Middle frontal gyrus (tissue), 1 donor: ENCODE measurements around the gene PSMC3IP.

Experiments used
- DNase-seq: peaks from one replicate; pipeline ENCODE4 v3.0.0-alpha.2; 2015; ENCODE audit warnings: low spot score; ENCODE audit errors: extremely low spot score

PSMC3IP gene

DNA sequence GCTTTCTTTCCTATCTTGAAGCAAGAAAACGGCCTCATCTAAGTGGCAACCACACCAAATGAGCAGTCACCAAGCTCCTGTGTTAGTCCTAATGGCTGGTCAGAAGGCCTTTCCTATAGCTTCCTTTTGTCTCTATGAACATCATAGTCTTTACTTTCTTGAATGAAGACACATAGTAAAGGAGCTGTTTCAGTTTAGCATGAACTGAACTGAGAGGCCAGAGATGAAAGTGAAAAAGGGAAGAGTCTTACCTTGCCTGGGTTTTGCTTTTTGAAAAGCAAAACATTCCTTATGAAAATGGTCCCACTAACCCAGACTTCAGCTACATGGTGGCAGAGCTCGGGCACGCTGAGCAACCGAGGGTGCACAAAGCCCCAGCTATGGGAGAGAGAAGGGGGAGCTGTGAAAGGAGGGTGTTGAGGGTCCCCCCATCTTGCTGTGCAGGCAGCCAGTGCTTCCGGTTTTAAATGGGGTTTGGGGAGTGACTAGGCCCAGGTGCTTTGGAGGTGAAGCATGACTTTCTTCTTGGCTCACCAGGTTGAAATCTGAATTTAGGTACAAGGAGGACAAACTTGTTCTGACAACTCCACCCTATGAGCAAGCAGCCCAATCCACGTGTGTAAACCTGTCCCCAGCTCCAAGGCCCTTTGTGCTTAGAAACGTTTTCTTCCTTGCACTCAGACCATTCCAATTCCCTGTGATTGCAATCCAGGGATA, 9.1 kb upstream of the PSMC3IP start:
- DNase-seq: no peak

DNA sequence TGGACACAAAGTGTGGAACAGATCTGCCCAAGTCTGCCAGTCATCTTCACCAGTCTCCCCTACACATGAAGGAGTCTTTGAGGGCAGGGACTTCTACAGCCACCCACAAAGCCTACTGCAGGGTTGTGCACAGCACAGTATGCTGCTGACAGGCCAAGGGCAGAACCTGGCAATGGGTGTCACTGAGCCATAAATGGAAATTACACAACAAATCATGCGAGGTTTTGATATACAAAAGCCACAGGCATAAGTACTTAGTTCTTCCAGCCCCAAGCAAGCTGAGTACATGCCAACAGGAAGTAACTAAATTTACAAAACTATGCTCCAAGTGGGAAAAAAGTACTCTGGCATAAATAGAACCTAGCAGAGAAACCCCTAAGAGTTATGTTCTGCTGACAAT, 7.8 kb upstream of the PSMC3IP start:
- DNase-seq: no peak

DNA sequence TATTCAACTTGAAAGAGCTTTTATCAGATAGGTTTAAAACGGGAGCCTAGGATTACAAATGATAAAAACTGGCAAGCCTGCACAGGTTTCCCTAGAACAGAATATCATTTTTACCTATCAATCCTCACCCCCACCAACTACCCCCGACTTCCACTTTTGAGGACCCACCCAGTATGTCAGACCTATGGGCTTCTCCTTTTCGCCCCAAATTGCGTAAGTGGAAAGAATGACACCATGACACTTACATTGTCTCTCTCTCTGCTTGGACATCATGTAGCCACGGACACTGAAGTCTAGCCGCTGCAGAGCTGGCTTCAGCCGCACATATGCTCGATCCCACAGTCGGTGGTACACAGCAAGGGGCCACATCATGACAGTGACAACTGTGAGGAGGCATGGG, 7.4 kb upstream of the PSMC3IP start:
- no peak for DNase-seq

- no peak for DNase-seq
These were observed 4.3 kb upstream of the PSMC3IP start for GRCh38 chr17:42581744-42582270.

DNA sequence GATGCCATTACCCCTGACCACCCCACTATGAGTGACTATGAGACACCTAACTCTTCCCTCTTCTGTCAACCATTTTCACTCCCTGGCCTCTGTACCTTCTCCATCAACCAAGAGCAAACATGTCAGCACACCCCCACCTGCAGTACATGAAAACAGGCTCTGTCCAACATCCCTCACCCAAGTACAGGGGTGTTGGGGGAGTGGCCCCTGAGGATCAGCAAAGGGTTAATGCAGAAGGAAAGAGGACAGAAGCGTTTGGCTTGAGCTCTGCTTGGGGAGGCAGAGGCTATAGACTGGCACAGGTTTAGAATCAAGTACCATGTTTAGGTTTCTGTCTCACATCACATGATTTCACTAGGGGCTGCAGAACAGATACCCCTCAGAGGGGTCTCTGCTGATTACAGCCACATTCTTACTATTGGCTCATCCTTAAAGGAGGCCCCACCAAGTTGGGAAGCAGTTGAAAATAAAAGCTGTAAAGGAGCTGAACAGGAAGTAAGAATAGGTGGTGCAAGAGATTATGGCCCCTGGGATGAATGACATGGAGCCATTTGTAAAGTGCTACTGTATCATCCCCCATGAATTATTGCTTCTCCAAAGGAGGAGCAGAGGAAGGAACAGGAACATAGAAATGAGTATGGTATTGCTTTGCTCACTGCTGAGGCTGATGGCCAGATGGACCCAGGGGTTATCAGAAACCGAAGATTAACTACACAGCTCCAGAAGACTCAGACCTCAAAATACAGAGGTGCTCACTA, 2.4 kb upstream of the PSMC3IP start:
- DNase-seq: no peak

- DNase-seq: no peak
These were observed 847 bp upstream of the PSMC3IP start for GRCh38 chr17:42578282-42578869.

DNA sequence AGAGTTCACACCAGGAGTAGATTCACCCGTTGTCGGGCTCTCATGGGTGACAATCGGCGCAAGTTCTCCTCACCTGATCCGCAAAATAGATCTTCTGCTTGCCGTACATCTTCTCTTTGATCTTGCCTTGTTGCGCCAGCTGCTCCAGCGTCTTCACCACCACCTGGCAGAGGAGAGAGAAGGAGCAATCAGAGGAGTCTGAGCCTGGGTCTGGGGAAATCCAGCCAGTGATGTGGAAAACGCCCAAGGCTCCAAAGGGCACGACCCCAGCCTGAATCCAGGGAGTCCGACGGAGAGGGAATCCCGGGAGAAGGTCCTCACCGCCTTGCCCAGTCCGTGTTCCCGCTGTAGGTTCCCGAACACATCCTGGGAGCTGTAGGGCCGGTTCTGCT, 393 bp downstream of the PSMC3IP start:
- no peak for DNase-seq

DNA sequence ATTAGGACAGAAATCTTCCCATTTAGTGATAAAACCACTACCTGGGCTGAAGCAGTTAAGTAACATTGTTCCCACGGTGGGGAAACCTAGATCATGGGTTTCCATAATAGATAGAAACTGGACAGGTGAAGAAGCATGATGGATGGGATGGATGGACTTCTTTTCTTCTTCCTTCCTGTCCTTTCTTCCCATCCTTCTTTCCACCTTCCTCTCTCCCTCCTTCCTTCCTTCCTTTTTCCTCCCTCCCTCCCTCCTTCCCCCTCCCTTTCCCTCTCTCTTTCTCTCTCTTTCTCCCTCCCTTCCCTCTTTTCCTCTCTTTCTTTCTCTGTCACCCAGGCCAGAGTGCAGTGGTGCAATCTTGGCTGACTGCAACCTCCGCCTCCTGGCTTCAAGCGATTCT, 3.1 kb downstream of the PSMC3IP start:
- DNase-seq: no peak

GRCh38 chr17:42573095-42573494, 4.4 kb downstream of the PSMC3IP start:
- DNase-seq: no peak

DNA sequence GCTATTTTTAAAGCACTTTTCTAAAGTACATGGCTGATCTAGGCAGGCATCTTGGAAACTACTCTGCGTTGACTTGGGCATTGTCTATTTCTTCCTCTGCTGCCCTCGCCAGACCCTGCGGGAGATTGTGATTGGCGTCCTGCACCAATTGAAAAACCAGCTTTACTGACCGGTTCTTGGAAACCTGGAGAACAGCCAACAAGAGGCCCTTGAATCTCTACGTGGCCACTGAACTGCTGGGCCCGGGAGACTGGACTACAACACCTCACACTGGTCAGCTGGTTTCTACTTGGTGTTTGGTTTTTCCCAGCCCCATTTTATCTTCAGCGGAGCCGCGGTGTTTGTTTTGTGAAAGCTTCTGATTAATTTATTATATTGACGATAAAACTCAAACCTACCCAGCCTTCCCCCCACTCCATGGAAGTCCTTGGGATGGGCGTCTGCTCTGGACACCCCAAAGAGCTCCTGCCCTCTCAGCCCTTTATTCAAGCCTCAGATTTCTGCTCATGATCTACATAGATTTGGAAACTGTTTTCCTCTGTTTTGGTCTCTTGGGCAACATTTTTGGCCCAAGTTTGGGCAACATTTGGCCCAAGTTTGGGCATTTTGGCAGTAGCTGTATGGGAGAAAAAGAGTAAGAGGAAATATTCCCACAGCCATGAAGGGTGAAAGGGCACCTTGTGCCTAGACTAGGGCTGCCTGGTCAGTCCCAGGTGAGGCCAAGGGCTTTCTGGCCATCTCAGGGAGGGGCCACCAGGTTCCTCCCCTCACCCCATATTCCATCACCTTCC, 5.9 kb downstream of the PSMC3IP start:
- no peak for DNase-seq

- no peak for DNase-seq
These were observed 9.0 kb downstream of the PSMC3IP start for GRCh38 chr17:42568341-42569111.

DNA sequence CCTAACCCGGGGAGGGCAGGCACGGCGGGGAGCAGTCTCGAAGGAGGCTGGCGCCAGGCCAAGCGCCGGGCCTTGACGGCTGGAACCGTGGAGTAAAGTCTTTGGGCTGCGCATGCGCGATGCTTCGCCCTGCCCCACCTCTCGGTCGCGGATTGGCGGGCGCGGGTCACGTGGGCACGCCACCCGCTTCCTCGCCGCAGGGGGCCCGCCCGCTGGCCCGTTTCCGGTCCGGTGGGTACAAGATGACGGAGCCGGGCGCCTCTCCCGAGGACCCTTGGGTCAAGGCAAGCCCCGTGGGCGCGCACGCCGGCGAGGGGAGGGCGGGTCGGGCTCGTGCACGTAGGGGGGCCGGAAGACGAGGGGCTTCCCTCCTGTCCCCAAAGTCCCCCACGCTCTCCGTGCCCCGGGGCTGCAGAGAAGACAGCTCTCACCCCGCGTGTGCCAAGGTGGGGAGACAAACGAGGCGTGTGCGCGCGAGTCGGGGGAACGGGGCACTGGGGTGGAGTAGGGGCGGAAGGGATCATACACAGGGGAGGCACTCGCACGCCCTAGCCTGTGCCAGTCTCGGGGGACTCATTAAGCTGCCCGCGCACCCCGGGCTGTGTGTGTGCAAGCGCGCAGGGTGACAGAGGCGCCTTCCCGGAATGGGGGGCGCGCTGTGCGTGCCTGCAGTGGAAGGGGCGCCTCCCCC, 10.5 kb downstream of the PSMC3IP start, which contains the start of gene MLX:
TSS of gene MLX (plus strand) at position 218 of the 691 bp plus-strand sequence. CDS start at position 243, 25 bp downstream.
- peak; percentile 88 for DNase-seq

- DNase-seq: no peak
These were observed 11.2 kb downstream of the PSMC3IP start for GRCh38 chr17:42566215-42566882.

DNA sequence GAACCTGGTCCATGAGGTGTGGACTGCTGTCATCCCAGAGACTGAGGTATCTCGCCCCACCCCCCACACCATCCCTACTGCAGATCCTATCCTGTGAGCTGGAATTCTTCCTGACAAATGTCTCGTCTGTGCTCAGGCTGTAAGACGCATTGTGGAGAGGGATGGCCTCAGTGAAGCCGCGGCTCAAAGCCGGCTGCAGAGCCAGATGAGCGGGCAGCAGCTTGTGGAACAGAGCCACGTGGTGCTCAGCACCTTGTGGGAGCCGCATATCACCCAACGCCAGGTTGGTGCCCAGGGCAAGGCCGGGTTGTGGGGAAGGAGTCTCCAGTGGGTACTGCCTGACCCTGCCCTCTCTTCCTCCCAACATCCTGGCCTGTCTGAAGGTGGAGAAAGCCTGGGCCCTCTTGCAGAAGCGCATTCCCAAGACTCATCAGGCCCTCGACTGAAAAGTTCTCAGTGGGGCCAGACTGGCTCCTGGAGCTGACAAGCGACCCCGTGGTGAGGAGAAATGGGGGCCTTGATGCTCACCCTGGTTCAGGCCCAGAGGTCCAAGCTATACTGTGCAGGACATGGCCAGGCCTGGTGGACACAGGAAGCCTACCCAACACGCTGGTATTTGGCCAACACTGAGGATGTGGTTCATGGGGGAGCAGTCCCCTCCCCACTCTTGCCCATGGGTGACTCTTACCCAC, 11.9 kb downstream of the PSMC3IP start:
- DNase-seq: no peak

DNA sequence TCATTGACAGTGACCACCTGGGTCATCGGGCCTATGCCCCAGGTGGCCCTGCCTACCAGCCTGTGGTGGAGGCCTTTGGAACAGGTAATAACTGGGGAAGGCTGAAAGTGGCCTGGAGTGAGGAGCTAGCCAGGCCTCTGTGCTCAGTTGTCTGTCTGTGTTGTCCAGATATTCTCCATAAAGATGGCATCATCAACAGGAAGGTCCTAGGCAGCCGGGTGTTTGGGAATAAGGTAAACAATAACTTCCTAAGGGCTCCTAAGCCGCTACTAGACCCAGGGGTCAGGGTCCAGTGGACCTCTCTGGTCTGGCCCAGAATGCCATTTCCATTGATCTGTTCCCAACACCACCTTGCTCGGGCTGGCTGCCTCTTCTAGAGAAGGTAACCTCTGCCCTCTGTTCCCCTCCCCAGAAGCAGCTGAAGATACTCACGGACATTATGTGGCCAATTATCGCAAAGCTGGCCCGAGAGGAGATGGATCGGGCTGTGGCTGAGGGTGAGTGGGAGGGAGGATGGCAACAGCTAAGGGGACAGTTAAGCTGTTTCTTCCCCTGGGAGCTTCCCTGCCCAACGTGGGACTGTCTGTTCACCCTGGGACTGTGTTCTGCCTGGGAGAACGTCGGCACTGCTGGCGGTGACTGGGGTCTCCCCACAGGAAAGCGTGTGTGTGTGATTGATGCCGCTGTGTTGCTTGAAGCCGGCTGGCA, 12.6 kb downstream of the PSMC3IP start:
- DNase-seq: no peak

- DNase-seq: no peak
These were observed 13.6 kb downstream of the PSMC3IP start for GRCh38 chr17:42563950-42564349.

- DNase-seq: no peak
These were observed 14.0 kb downstream of the PSMC3IP start for GRCh38 chr17:42563543-42563942.

DNA sequence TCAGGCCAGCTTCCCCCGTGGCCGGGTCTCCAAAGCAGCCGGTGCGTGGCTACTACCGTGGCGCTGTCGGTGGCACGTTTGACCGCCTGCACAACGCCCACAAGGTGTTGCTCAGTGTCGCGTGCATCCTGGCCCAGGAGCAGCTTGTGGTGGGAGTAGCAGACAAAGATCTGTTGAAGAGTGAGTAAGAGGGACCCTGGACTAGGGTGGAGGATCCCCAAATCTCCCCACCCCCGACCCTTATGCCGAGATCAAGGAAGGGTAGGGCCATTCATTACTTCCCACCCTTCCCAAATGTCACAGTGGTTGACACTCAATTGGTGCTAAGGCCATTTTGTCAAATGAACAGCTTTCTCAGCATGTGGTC, 14.4 kb downstream of the PSMC3IP start:
- no peak for DNase-seq
